ENCODE measurements around the gene CTRB1.
"Not testable (repeated sequence)": the region's sequence is repeated elsewhere in the genome, so short reads cannot be mapped to it uniquely, and the experiment has no call there.

Gene CTRB1

GRCh38 chr16:75271441-75272096, 52.8 kb downstream of the CTRB1 start:
- no peak for DNase-seq (ENCODE audit: low spot score)

GRCh38 chr16:75272097-75272551, 53.3 kb downstream of the CTRB1 start:
- DNase-seq (ENCODE audit: low spot score), result no peak

- not testable (repeated sequence) for DNase-seq (ENCODE audit: low spot score)
These were observed 53.8 kb downstream of the CTRB1 start for GRCh38 chr16:75272629-75273028.

GRCh38 chr16:75273054-75273925, 54.5 kb downstream of the CTRB1 start:
- DNase-seq (ENCODE audit: low spot score), result no peak

All from SK-N-DZ (cell line).